OCI-M2 (cell line): ENCODE results near the gene TAOK3.
"Not testable (repeated sequence)": the region's sequence is repeated elsewhere in the genome, so short reads cannot be mapped to it uniquely, and the experiment has no call there.

Experiments
- DNase-seq: peaks from one replicate; lab custom pipeline; 2025; ENCODE audit not compliant: unreplicated experiment; lab: John Stamatoyannopoulos, UW

Gene TAOK3

GRCh38 chr12:118344829-118345228, 27.9 kb downstream of the TAOK3 start:
- DNase-seq = no peak

DNA sequence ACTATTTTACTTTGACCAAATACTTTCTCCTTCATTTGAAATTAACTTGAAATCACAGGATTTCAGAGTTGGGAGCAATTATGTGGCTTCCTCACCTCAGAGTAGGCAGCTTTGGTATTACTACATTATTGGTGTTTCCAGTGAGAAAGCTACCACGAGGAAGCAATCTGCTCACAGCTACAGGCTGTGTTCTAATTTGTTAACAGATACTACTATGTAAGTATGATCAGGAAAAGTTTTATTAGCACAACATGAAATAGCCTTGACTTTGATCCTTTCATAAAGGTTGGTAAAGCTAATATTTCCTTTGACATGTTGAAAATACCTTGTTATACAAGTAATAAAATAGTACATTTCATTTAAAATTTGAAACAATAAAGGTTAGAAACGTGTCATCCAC, 30.6 kb downstream of the TAOK3 start:
- no peak for DNase-seq

- no peak for DNase-seq
Measured at GRCh38 chr12:118337194-118337838, 35.4 kb downstream of the TAOK3 start.

GRCh38 chr12:118336123-118336522, 36.6 kb downstream of the TAOK3 start:
- DNase-seq = no peak

- no peak for DNase-seq
Measured at GRCh38 chr12:118334939-118335567, 37.7 kb downstream of the TAOK3 start.

GRCh38 chr12:118334241-118334640, 38.5 kb downstream of the TAOK3 start:
- DNase-seq = no peak

DNA sequence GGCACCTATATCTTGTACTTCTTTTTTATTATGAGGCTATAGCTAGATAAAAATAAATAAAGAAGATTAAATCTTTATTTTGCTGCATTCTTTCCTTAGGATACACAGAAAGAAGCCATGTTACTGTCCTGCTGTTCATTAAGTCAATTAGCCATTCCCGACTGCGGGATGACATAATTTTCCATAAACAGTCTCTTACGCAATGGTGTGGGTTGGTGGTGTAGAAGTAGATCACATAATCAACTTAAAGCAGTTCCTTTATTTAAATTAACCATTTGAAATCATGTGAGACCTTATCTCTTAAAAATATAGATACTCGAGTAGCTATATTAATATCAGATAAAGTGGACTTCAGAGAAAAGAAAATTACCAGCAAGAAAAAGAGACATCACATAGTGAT, 40.2 kb downstream of the TAOK3 start:
- no peak for DNase-seq

DNA sequence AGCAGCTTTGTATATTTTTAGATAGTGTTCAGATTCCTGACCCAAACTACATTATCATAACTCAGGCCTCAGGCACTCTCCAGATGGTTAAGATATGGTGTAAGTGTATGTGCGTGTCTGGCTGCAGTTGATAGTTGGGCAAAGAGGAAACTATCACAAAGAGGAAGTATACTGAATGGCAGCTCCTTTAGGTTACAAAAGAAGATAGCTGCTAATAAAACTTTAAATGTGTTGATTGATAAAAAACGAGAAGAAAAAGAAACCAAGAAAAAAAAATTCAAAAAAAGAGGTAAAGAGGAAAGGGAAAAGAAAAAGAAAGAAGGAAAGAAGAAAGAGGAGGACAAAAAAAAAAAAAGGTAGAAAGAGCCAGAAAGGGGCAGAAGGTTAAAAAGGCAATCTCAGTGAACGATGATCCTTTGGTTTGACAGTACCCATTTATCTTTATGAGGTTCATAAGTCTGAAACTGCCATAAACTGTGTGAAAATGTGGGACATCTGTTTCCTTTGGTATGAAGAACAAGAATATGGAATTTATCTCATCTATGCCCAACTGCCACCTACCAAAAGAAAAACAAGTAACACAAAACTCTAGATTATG, 42.2 kb downstream of the TAOK3 start:
- DNase-seq = peak; percentile 37

GRCh38 chr12:118328486-118329330, 44.0 kb downstream of the TAOK3 start:
- DNase-seq = no peak

DNA sequence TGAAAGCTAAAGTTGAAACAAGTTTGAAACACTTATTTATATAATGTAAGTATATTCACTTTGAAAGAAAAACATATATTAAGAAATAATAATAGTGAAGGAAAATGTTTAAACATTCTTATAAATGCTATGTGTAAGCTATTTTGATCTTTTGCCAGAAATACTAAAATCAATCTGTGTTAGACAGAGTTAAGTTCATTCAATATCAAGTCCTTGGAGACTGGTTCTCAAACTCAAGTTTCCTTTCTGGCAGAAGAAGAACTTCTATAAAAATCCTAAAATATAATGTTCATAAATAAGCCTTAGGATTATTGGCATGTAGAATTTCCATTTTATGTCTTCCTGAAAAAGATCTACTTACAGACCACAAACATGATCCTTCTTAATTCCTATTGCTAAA, 45.3 kb downstream of the TAOK3 start:
- DNase-seq = no peak

DNA sequence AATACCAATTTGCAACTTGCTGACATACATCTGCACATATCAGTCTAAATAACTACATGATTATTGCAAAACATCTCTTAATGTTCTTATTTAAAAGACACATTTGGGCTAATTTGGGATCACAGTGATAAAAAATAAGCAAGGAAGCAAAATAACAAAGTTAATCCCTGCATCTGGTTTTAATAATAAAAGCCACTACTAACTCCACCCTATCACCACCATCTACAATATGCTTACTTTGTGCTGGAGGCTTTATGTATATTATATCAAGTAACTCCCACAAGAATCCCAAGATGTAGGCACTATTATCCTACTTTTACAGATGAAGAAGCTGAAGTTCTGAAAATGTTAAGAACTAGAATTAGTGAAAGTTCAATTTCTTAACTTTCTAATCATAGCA, 45.7 kb downstream of the TAOK3 start:
- DNase-seq = no peak

DNA sequence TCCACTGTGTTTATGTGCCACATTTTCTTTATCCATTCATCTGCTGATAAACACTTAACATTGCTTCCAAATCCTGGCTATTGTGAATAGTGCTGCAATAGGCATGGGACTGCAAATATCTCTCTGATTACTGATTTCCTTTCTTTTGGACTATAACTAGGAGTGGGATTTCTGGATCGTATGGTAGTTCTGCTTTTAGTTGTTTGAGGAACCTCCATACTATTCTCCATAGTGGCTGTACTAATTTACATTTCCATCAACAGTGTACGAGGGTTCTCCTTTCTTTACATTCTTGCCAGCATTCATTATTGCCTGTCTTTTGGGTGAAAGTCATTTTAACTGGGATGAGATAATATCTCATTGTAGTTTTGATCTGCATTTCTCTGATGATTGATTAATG, 47.6 kb downstream of the TAOK3 start:
- DNase-seq = no peak

DNA sequence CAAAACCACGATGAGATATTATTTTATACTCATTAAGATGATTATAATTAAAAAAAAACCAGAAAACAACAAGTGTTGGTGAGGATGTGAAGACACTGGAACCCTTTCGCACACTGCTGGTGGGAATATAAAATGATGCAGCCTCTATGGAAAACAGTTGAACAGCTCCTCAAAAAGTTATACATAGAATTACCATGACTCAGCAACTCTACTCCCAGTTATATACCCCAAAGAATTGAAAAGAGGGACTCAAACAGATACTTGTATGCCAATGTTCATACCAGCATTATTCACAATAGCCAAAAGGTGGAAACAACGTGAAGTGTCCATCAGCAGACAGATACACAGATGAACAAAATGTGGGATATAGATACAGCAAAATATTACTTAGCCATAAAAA, 53.1 kb downstream of the TAOK3 start:
- no peak for DNase-seq

DNA sequence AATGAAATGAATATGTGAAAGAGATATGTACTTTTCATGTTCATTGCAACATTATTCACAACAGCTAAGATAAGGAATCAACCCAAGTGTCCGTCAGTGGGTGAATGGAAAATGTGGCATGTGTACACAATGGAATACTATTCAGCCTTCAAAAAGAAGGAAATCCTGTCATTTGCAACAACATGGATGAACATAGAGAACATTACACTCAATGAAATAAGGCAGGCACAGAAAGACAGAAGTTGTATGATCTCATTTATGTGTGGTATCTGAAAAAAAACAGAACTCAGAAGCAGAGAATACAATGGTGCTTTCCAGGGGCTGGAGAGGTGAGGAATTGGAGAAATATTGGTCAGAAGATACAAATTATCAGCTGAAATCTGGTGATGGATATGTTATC, 54.0 kb downstream of the TAOK3 start:
- DNase-seq = no peak

DNA sequence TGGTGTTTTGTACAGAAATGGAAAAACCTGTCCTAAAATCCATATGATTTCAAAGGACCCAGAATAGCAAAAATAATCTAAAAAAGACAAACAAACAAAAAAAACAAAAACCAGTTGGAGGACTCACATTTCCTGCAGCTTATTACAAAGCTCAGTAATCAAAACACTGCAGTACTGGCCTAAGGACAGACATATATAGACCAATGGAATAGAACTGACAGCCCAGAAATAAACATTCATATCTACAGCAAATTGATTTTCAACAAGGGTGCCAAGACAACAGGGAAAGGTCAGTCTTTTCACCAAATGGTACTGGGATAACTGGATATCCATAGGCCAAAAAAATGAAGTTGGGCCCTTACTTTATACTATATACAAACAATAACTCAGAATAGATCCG, 55.0 kb downstream of the TAOK3 start:
- DNase-seq = no peak

DNA sequence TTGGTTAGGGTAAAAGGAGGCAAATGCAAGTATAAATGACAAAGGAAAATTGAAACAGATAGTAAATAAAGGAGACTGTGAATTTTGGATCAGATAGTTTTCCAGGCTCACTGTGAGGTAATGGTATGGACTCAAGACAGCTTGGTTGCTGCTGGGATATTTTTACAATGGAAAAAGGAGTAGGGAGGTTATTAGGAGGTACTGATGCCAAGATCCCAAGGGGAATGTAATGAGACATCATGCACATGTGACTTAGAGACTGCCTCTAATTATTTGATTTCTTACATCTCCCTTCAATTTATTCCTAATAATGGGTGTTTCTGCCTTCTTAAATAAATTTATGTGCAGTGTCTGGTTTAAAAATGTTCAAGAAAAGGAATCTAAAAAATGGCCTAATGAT, 56.9 kb downstream of the TAOK3 start:
- DNase-seq = no peak

DNA sequence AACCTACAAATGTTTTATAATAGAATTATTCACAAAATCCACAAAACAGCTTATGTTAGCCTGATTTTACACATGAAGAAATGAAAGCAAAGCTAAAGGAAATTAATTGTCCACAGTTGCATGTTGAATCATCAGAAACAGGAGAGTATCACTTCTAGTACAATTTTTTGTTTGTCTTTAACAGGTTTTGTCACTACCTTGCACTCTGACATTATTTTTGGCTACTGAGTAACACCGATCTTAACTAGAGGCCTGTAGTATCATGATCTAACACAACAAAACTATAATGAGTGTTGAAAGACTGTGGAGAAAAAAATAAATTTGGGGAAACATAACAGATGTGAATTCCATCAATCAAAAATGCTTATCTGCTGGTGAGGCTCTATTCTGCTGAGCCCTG, 60.1 kb downstream of the TAOK3 start:
- DNase-seq = no peak

GRCh38 chr12:118311666-118312065, 61.0 kb downstream of the TAOK3 start:
- no peak for DNase-seq

- no peak for DNase-seq
Measured at GRCh38 chr12:118310320-118310719, 62.4 kb downstream of the TAOK3 start.

DNA sequence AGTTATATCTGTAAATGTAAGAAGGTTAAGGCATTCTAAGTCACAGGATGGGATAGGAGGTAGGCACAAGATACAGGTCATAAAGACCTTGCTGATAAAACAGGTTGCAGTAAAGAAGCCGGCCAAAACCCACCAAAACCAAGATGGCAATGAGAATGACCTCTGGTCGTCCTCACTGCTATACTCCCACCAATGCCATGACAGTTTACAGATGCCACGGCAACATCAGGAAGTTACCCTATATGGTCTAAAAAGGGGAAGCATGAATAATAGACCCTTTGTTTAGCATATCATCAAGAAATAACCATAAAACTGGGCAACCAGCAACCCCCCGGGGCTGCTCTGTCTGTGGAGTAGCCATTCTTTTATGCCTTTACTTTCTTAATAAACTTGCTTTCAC, 64.7 kb downstream of the TAOK3 start:
- not testable (repeated sequence) for DNase-seq

- DNase-seq = no peak
Measured at GRCh38 chr12:118307069-118307954, 65.4 kb downstream of the TAOK3 start.
